HG03135 (cell line): Measurements from ENCODE around the gene SLC6A18.

Experiments
- ATAC-seq: cut with Tn5 transposase; IDR thresholded peaks from one replicate; pipeline ENCODE4 v1.9.1; 2021; ENCODE audit warnings: mild to moderate bottlenecking, moderate library complexity; ENCODE audit not compliant: unreplicated experiment

Gene SLC6A18

GRCh38 chr5:1230551-1230950, 5.4 kb downstream of the SLC6A18 start:
- ATAC-seq, result no peak

GRCh38 chr5:1231354-1231905, 6.2 kb downstream of the SLC6A18 start:
- no peak for ATAC-seq

GRCh38 chr5:1232780-1233179, 7.6 kb downstream of the SLC6A18 start:
- no peak for ATAC-seq

GRCh38 chr5:1235379-1235778, 10.2 kb downstream of the SLC6A18 start:
- no peak for ATAC-seq

GRCh38 chr5:1235838-1236237, 10.7 kb downstream of the SLC6A18 start:
- no peak for ATAC-seq

GRCh38 chr5:1239505-1240251, 14.5 kb downstream of the SLC6A18 start:
- ATAC-seq, result no peak

GRCh38 chr5:1240496-1241260, 15.5 kb downstream of the SLC6A18 start:
- ATAC-seq, result no peak

- ATAC-seq, result no peak
Observed at GRCh38 chr5:1241509-1242080, 16.4 kb downstream of the SLC6A18 start.

GRCh38 chr5:1242733-1243486, 17.7 kb downstream of the SLC6A18 start:
- ATAC-seq, result no peak

GRCh38 chr5:1243487-1244130, 18.4 kb downstream of the SLC6A18 start:
- no peak for ATAC-seq

GRCh38 chr5:1244255-1244654, 19.1 kb downstream of the SLC6A18 start:
- no peak for ATAC-seq

- ATAC-seq, result no peak
Observed at GRCh38 chr5:1244976-1245375, 19.8 kb downstream of the SLC6A18 start.

GRCh38 chr5:1245905-1246576, 20.9 kb downstream of the SLC6A18 start:
- no peak for ATAC-seq

- no peak for ATAC-seq
Observed at GRCh38 chr5:1246711-1247431, 21.7 kb downstream of the SLC6A18 start.

GRCh38 chr5:1247811-1248210, 22.6 kb downstream of the SLC6A18 start:
- no peak for ATAC-seq

GRCh38 chr5:1249366-1250280, 24.4 kb downstream of the SLC6A18 start:
- no peak for ATAC-seq

GRCh38 chr5:1251678-1252580, 26.7 kb downstream of the SLC6A18 start:
- ATAC-seq, result no peak
